Measurements from ENCODE around the gene UBE2Z.
"Not testable (repeated sequence)": the region's sequence is repeated elsewhere in the genome, so short reads cannot be mapped to it uniquely, and the experiment has no call there.

- not testable (repeated sequence) for TF ChIP-seq CTCF, POLR2AphosphoS5, POLR2A (IDR thresholded peaks at IDR 0.05)
Measured at GRCh38 chr17:48945261-48945651, 37.0 kb downstream of the UBE2Z start.

Data from prostate gland (tissue), 2 donors.